Measurements from ENCODE around the gene RPL22L1.
"Not testable (repeated sequence)": the region's sequence is repeated elsewhere in the genome, so short reads cannot be mapped to it uniquely, and the experiment has no call there.

Gene RPL22L1

GRCh38 chr3:170877311-170877710, 7.3 kb upstream of the RPL22L1 start:
- DNase-seq: not testable (repeated sequence)

DNA sequence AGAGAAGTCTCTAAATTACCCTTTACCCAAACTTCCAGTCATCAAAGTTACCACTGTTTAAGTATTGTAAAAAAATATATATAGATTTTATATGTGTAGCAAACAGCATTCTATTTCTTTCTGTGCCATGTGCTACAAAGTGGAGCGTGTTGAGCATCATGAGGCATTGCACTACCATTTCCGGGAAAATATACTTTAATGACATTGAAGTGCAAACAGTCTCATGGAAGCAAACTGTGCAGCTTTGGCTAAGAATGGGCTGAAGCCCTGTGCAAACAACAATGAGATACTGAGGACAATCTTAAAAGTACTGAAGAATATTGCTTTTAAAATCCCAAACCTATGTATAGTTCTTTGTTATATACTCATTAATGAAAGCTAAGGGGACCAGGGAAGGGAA, 6.5 kb upstream of the RPL22L1 start:
- no peak for DNase-seq

DNA sequence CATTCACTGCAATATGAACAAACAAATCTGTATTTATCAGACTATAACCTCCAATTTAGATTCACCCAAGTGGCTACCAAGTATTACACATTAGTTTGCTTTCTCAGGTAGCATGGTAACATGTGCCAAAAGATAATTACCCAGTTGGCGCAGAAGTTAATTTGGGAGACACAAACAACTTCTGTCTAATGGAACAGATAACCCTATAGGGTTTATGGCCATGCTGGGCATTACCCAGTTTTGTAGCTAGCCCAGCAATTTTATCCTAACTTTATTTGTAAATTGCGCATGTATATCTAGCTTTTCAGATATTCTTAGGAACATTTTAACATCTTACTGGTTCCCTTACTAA, 780 bp downstream of the RPL22L1 start:
- no peak for DNase-seq

DNA sequence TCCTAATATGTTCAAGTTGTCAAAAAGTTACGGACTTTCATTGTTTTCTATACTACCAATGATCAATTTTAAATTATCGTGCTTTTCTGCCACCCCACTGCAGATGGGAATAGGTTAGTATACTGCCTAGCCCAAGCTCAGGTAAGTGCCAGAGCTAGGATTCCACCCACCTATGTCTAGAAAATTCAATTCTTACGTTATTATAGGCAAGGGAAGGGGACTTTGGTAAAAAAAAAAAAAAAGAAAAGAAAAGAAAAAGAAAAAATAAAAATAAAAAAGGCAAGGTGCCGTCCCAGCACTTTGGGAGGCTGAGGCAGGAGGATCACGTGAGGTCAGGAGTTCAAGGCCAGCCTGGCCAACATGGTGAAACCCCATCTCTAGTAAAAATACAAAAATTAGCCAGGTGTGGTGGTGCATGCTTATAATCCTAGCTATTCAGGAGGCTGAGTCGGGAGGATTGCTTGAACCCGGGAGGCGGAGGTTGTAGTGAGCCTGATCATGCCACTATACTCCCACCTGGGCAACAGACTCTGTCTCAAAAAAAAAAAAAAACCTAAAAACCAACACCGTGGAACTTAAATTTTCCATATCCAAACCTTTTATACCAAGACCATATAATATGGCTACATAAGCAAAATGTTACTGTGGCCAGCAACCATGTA, 1.3 kb downstream of the RPL22L1 start:
- DNase-seq: peak in 1 of 2 experiments; percentile 8

GRCh38 chr3:170867143-170867937, 2.7 kb downstream of the RPL22L1 start:
- DNase-seq: no peak

DNA sequence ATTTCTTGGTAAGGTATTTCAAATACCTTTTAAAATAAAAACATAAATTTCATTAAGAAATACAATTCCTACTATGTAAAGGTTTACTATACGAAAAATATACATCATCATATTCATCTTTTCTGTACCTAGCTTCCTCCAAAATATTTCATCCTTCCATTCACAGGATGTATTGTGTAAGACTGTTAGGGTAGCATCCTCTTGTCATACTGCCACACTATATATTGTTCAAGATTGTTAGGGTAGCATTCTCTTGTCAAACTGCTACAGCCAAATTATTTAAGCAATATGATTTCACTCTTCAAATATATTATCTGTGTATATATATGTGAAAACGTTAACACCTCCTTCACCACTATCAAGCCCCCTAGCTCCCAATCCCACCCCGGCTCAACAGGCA, 3.5 kb downstream of the RPL22L1 start:
- DNase-seq: no peak

GRCh38 chr3:170865209-170866094, 4.5 kb downstream of the RPL22L1 start:
- no peak for DNase-seq

GRCh38 chr3:170864525-170865208, 5.3 kb downstream of the RPL22L1 start:
- no peak for DNase-seq

DNA sequence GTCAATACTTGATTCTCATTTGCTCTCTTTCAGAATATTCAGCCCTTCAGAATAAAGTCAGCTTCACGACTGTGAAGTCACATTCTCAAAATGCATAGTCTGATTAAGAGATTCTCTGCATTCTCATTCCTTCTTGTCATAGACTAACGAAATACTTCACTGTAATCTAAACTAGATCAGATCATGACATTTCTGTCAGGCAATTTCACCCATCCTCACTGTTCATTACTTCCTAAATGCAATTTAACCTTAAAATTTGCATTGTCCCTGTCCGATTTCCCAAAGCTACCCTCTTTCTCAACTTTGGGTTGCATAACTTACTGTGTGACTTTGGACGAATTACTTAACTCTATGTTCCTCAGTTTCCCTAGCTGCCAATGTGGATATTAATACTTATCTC, 6.2 kb downstream of the RPL22L1 start:
- no peak for DNase-seq

DNA sequence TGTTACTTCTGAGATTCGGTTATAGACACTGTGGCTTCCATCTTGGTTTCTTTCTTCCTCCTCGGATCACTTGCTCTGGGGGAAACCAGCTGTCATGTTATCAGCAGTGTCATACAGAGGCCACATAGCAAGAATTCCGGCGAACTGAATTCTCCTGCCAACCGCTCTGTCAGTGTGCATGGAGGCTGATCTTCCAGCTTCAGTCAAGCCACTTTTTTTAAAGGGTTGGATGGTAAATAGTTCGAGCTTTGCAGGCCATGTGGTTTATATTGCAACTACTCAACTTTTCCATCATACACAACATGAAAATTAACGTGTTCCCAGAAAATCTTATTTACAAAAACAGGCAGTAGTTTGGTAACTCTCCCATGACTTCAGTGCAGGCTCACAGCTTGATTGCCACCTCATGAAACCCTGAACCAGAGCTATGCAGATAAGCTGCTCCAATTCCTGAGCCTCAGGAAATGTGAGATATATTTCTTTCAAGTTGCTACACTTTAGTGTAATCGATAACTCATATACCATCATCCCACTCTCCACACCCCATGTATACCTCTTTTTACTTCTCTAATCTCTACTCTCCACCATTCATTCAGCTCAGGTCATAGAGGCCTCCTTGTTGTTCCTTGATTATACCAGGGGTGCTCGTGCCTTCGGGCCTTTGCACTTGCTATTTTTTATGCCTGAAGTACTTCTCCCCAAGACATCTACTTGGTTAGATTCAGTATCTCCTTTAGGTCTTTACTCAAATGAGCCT, 7.2 kb downstream of the RPL22L1 start:
- no peak for DNase-seq

DNA sequence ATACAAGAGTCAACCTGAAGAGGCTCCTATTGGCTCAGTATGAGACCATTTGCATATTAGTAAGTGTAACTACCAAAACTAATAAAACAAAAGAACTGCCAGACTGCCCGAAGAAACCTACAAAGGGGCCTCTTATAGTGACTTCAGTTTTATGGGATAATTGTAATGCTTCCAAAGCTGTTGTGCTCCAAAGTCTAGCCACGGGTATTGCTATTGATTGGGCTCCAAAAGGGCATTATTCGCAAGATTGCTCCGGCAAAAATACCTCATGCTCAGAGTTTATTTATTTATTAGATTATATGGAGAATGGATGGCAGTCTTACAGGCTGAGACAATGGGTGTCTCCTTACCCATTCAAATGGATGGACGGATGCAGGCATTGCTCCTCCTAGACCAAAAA, 11.4 kb downstream of the RPL22L1 start:
- DNase-seq: no peak

GRCh38 chr3:170852324-170852723, 17.7 kb downstream of the RPL22L1 start:
- DNase-seq: no peak

- no peak for DNase-seq
Measured at GRCh38 chr3:170848292-170848917, 21.6 kb downstream of the RPL22L1 start.

- no peak for DNase-seq
Measured at GRCh38 chr3:170844377-170844776, 25.6 kb downstream of the RPL22L1 start.

GRCh38 chr3:170840291-170840859, 29.6 kb downstream of the RPL22L1 start:
- no peak for DNase-seq

DNA sequence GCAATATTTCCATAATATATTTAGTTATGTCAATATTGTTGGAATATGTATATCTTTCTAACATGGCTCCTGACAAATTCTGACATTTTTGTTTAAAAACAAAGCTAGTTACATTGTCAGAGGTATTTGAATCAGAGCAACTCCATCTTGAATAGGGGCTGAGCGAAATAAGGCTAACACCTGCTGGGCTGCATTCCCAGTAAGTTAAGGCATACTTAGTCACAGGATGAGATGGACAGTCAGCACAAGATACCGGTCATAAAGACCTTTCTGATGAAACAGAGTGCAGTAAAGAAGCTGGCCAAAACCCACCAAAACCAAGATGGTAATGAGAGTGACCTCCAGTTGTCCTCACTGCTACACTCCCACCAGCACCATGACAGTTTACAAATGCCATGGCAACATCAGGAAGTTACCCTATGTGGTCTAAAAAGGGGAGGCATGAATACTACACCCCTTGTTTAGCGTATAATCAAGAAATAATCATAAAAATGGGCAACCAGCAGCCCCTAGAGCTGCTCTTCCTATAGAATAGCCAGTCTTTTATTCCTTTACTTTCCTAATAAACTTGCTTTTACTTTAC, 30.4 kb downstream of the RPL22L1 start:
- DNase-seq: no peak

- DNase-seq: no peak
Measured at GRCh38 chr3:170836491-170836890, 33.5 kb downstream of the RPL22L1 start.

DNA sequence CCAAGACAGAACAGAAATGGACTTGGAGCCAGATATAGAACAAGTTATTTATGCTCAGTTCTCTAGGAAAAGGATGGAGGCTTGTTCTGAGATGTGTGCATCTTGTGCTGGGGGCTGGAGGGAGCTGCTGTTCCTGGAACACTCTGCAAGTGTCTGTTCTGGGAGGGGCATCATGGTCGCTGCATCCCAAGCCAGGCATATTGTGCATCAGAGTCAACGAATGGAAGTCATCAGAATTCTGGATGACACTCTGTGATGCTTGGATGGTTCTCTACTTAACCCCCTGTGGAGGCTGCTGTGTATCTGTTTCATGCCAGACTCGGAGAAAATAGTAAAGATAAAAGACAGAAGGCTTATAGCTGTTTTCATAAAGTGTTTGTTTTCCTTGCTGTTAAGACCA, 34.7 kb downstream of the RPL22L1 start:
- no peak for DNase-seq

GRCh38 chr3:170830580-170830979, 39.4 kb downstream of the RPL22L1 start:
- no peak for DNase-seq

- DNase-seq: no peak
Measured at GRCh38 chr3:170829546-170830272, 40.3 kb downstream of the RPL22L1 start.

All from stimulated activated CD4-positive, alpha-beta T cell treated with anti-CD3 and anti-CD28 coated beads, Interleukin-4, amount 100 ng/mL, for 4 hours (primary cell).